OCI-LY7 (cell line): ENCODE data around the gene CLDN4. TPM values are rescaled to one million over a fixed set of nuclear protein-coding genes. Genes with fewer than 3 reads are reported as not detected.

ENCODE experiments used
- BruUV-seq: library from RNA; stranded (reverse); fragments of 400-500 nt; replicated peaks from 2 replicates; lab custom pipeline; 2021; lab: Mats Ljungman, UMichigan
- CTCF ChIA-PET: fragments of 300-600 bp; sonication (Branson Sonifier 250); formaldehyde crosslinking; loops from one replicate; lab custom pipeline; 2022; ENCODE audit warnings: antibody characterized with exemption; ENCODE audit not compliant: unreplicated experiment; lab: Charles Lee
- POLR2A ChIA-PET: fragments of 300-600 bp; sonication (Branson Sonifier 250); formaldehyde crosslinking; loops from one replicate; lab custom pipeline; 2022; ENCODE audit warnings: antibody characterized with exemption; lab: Charles Lee
- DNase-seq: peaks from one replicate; pipeline ENCODE4 v3.0.0-alpha.2; 2015; ENCODE audit warnings: low spot score
- H2AFZ ChIP-seq: fragments of 200-600 bp; sonication (generic), shearing (Covaris generic); 2 replicates; pipeline ENCODE4 v1.6.1; 2014; ENCODE audit warnings: mild to moderate bottlenecking, antibody characterized with exemption, low read length, moderate library complexity
- H3K27ac ChIP-seq: fragments of 200-600 bp; sonication (generic); 2 replicates; pipeline ENCODE4 v1.5.1; 2014; ENCODE audit warnings: mixed run types, low read depth, mild to moderate bottlenecking, moderate library complexity, low read length, inconsistent platforms; ENCODE audit not compliant: poor library complexity, severe bottlenecking
- H3K36me3 ChIP-seq: fragments of 200-600 bp; sonication (generic); 2 replicates; pipeline ENCODE4 v1.6.1; 2014; ENCODE audit warnings: mild to moderate bottlenecking, antibody characterized with exemption, low read length, moderate library complexity, mixed read lengths; ENCODE audit not compliant: insufficient read depth
- H3K4me1 ChIP-seq: fragments of 200-600 bp; sonication (generic); 2 replicates; pipeline ENCODE4 v1.5.1; 2014; ENCODE audit warnings: mild to moderate bottlenecking, low read length; ENCODE audit not compliant: insufficient read depth, poor library complexity, severe bottlenecking
- H3K4me2 ChIP-seq: fragments of 200-600 bp; sonication (generic); 2 replicates; pipeline ENCODE4 v1.6.1; 2014; ENCODE audit warnings: mild to moderate bottlenecking, low read length
- H3K4me3 ChIP-seq: fragments of 200-600 bp; sonication (generic); 2 replicates; pipeline ENCODE4 v1.5.1; 2014; ENCODE audit warnings: mild to moderate bottlenecking, low read depth, low read length; ENCODE audit not compliant: poor library complexity, severe bottlenecking
- H3K79me2 ChIP-seq: fragments of 200-600 bp; sonication (generic); 2 replicates; pipeline ENCODE4 v1.6.1; 2016; ENCODE audit warnings: low read depth, mild to moderate bottlenecking, low read length, moderate library complexity, mixed read lengths; ENCODE audit not compliant: insufficient read depth
- H3K9me2 ChIP-seq: fragments of 200-600 bp; sonication (generic); 2 replicates; pipeline ENCODE4 v1.6.1; 2016; ENCODE audit warnings: mild to moderate bottlenecking, low read length, mixed read lengths; ENCODE audit not compliant: insufficient read depth
- H3K9me3 ChIP-seq: fragments of 200-600 bp; sonication (generic); 2 replicates; pipeline ENCODE4 v1.6.1; 2014; ENCODE audit warnings: mild to moderate bottlenecking, mixed run types, low read length, mixed read lengths
- H4K20me1 ChIP-seq: fragments of 200-600 bp; sonication (generic); 2 replicates; pipeline ENCODE4 v1.6.1; 2014; ENCODE audit warnings: mild to moderate bottlenecking, antibody characterized with exemption, low read length, moderate library complexity, mixed read lengths; ENCODE audit not compliant: insufficient read depth
- CTCF ChIP-seq: fragments of 200-600 bp; sonication (generic); conservative IDR thresholded peaks from 2 replicates; pipeline ENCODE4 v1.5.1; 2014; ENCODE audit warnings: mild to moderate bottlenecking, antibody characterized with exemption, low read length, moderate library complexity, mixed read lengths
- EZH2phosphoT487 ChIP-seq: fragments of 200-600 bp; sonication (generic); IDR thresholded peaks from 2 replicates; pipeline ENCODE4 v1.6.1; 2018; ENCODE audit warnings: low read depth, borderline replicate concordance, mild to moderate bottlenecking, mixed run types, antibody characterized with exemption, low read length, moderate library complexity, mixed read lengths
- intact Hi-C: fragments of 100-400 bp; cut with micrococcal nuclease; formaldehyde crosslinking; loops from one replicate; pipeline ENCODE4 v1.10.0; 2022; ENCODE audit not compliant: unreplicated experiment
- total RNA-seq, 2 experiments: library from RNA; depleted of rRNA in 1 of 2; stranded (reverse); fragments of >200 nt in 1 of 2; shearing (Covaris generic) in 1 of 2; gene quantifications; 2 replicates each; pipeline ENCODE4 v1.2.3, GENCODE V29; 2014 to 2022

Gene CLDN4
- total RNA-seq, 2 experiments from 2014 or later = 0.13 to 1.0 TPM

DNA sequence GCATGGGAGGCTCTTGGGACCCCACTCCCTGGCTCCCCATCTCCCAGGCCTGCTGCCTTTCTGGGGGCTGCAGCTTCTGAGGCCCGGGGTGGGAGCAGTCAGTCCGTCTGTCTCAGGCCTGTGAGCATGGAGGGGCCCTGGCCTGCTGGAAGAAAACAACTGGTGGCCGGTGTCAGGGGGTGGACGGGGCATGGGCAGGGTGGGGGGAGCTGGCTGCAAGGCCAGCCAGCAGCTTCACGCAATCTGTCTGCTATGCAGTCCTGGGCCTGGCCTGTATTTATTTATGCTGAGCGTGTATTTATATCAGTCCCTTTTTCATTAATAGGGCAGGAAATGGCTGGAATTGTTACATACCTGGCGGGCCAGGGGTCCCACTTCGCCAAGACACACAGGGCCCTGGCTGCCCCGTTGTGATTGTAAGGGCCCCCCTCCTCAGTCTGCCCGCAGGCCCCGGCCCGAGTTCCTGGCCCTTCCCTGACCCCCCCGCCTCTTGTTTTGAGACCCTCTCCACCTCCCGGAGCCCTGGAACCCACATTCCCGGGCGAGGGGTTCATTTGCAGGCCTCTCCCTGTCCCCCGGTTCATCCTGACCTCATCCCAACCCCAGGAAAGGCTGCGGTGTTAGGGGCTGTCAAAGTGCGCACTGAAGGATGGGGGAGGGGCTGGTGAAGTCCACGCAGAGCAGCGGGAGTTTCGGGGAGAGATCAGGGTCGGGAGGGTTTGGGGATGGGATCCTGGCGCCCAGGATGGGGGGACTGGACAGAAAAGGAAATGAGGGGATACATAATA, 38.4 kb downstream of the CLDN4 start:
- ChIA-PET CTCF (no interaction called here), POLR2A (no interaction called here)
- no peaks in the 10 kb centered on the region for H3K9me3 ChIP-seq
- H4K20me1 ChIP-seq = no peaks in the 10 kb centered on the region
- no TSS peak for BruUV-seq
- TF ChIP-seq EZH2phosphoT487 (no peak), CTCF (no peak)
- H3K27ac ChIP-seq = no peak overlapping the region
- intact Hi-C loops = no loop called here
- no peak overlapping the region for H3K4me2 ChIP-seq
- H3K36me3 ChIP-seq = no peaks in the 10 kb centered on the region
- DNase-seq = no peak
- no peaks in the 10 kb centered on the region for H3K4me1 ChIP-seq
- H3K9me2 ChIP-seq = no peaks in the 10 kb centered on the region
- no peaks in the 10 kb centered on the region for H3K79me2 ChIP-seq
- H2AFZ ChIP-seq = no peak overlapping the region
- H3K4me3 ChIP-seq = no peak overlapping the region

DNA sequence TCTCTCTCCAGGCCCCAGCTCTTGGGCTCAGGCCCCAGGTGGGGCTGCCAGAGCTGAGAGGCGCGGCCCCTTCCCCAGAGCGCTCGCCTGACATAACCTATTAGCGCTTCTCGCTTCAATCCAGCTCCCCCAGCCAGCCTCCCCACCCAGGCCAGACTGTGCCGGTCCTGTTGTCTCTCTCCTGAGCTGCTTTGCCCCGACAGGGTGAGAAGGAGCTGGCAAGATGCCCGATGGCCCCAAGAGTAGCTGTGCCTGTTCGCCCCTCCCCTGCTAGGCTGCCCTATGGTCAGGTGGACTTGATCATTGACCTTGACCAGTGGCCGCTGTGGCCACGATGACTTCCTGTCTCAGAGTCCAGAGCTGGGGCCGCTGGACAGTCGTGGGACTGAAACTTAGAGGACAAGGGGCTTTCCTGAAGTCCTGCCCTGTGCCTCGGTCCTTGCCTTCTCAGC, 39.3 kb downstream of the CLDN4 start:
- no peaks in the 10 kb centered on the region for H3K9me3 ChIP-seq
- BruUV-seq = no TSS peak
- H3K4me1 ChIP-seq = no peaks in the 10 kb centered on the region
- no peak overlapping the region for H3K4me3 ChIP-seq
- no peak overlapping the region for H2AFZ ChIP-seq
- TF ChIP-seq CTCF = no peak
- TF ChIP-seq EZH2phosphoT487 = no peak
- no peak for DNase-seq
- intact Hi-C loops = no loop called here
- no peak overlapping the region for H3K4me2 ChIP-seq
- no peaks in the 10 kb centered on the region for H4K20me1 ChIP-seq
- H3K79me2 ChIP-seq = no peaks in the 10 kb centered on the region
- ChIA-PET CTCF (no interaction called here), POLR2A (no interaction called here)
- no peaks in the 10 kb centered on the region for H3K36me3 ChIP-seq
- H3K9me2 ChIP-seq = no peaks in the 10 kb centered on the region
- no peak overlapping the region for H3K27ac ChIP-seq
